Measurements from ENCODE around the gene LCN1. TPM values are rescaled to one million over a fixed set of nuclear protein-coding genes. Genes with fewer than 3 reads are reported as not detected.

LCN1 gene
- total RNA-seq, 4 donors from 2014 or later = not detected

DNA sequence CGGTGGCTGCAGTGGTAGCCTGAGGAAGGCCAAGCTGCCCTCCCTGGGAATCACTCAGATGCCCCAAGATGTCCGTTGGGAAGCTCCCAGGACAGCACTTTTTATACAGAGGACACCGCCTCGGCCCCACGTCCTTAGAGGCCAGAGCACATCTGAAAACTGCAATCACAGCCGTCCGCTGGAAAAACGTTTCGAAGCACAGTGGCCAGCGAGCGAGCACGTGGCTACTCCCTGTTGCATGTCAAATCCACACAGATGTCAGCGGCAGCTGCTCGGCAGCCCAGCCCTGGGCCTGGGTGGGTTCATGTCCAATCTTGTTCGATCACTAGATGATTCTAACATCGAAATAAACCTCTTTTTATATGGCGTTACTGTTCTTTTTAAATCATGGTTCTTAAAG lies 32.7 kb upstream of the LCN1 start:
- no peak overlapping the region for H3K4me3 ChIP-seq
- no peaks in the 10 kb centered on the region for H3K4me1 ChIP-seq
- peaks cover 16 to 61% (median 16%) of the 10 kb centered on the region in 3 donors for H3K36me3 ChIP-seq
- DNase-seq = no peak
- intact Hi-C loops (cut with DNase I) = no loop called here
- H3K27ac ChIP-seq = no peak overlapping the region
- H3K9me3 ChIP-seq = no peaks in the 10 kb centered on the region
- H3K27me3 ChIP-seq = no peaks in the 10 kb centered on the region
- 86 to 92% methylated on average over 12 to 14 of the region's 17 CpGs for WGBS, 2 donors
- no peak for TF ChIP-seq POLR2A (IDR thresholded peaks at IDR 0.05)
- TF ChIP-seq, protein P1, sequence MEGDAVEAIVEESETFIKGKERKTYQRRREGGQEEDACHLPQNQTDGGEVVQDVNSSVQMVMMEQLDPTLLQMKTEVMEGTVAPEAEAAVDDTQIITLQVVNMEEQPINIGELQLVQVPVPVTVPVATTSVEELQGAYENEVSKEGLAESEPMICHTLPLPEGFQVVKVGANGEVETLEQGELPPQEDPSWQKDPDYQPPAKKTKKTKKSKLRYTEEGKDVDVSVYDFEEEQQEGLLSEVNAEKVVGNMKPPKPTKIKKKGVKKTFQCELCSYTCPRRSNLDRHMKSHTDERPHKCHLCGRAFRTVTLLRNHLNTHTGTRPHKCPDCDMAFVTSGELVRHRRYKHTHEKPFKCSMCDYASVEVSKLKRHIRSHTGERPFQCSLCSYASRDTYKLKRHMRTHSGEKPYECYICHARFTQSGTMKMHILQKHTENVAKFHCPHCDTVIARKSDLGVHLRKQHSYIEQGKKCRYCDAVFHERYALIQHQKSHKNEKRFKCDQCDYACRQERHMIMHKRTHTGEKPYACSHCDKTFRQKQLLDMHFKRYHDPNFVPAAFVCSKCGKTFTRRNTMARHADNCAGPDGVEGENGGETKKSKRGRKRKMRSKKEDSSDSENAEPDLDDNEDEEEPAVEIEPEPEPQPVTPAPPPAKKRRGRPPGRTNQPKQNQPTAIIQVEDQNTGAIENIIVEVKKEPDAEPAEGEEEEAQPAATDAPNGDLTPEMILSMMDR (IDR thresholded peaks at IDR 0.05) = no peak

DNA sequence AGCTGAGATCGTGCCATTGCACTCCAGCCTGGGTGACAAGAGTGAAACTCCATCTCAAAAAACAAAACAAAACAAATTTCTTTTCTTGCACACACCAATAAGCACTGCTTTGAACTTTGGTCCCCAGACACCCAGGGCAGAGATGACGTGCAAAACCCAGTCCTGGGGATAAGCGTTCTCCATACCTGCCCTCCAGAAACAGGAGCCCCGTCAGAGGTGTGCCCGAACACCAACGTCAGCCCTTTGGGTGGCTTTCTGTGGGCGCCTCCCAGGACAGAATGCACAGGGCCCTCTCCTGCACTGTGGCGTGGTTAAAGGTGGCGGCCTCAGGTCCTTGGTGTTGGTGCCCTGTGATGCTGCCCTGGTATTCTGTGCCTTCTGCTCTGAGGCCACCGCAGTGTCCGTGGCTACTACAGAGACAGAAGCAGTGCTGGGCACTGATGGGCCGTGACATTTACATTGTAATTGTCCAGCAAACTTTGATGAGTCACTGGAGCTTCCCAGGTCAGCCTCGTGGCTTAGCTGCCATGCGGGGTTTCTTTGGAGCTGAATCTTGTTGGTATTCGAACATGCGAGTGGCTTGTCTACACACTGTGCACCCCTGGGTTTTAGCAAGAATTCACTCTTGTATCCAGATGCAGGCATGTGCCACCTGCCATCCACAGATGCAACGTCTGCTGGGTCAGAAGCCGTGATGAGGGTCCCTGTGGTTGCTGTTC lies 31.9 kb upstream of the LCN1 start:
- no peaks in the 10 kb centered on the region for H3K27me3 ChIP-seq
- intact Hi-C loops (cut with DNase I) = no loop called here
- H3K36me3 ChIP-seq = peaks cover 16 to 54% (median 16%) of the 10 kb centered on the region in 3 donors
- no peaks in the 10 kb centered on the region for H3K9me3 ChIP-seq
- TF ChIP-seq, protein P1 (IDR thresholded peaks at IDR 0.05) = no peak
- H3K27ac ChIP-seq = no peak overlapping the region
- no peaks in the 10 kb centered on the region for H3K4me1 ChIP-seq
- no peak for DNase-seq
- no peak overlapping the region for H3K4me3 ChIP-seq
- 72 to 88% methylated on average over 8 to 10 of the region's 18 CpGs for WGBS, 2 donors

DNA sequence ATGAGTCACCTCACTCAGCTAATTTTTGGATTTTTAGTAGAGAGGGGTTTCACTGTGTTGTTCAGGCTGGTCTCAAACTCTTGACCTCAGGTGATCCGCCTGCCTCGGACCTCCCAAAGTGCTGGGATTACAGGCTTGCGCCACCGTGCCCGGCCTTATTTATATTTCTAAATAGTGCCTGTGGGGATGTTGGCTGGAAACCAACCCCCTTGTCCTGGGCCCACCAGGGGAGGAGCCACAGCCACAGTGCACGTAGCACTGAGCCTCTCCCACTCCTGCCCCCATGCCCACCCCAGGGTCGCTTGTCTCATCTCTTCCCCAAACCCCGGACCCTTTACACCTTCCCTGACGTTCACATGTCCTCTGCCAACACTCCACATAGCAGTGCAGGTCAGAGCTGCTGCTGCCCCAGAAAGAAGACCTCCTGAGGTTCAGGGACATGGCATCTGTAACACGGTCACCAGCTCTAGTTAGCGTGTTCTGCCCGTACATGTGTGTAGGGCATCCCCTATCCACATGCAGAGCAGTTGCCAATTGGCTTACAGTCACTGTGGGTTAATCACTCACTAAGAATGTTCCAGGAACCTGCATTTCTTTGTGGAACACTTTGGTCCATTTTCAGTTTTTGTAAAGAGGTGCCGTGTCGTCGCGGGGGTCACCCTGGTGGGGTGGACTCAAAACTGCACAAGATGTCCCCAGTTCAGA lies 30.9 kb upstream of the LCN1 start:
- intact Hi-C loops (cut with DNase I) = no loop called here
- DNase-seq = no peak
- no peaks in the 10 kb centered on the region for H3K9me3 ChIP-seq

DNA sequence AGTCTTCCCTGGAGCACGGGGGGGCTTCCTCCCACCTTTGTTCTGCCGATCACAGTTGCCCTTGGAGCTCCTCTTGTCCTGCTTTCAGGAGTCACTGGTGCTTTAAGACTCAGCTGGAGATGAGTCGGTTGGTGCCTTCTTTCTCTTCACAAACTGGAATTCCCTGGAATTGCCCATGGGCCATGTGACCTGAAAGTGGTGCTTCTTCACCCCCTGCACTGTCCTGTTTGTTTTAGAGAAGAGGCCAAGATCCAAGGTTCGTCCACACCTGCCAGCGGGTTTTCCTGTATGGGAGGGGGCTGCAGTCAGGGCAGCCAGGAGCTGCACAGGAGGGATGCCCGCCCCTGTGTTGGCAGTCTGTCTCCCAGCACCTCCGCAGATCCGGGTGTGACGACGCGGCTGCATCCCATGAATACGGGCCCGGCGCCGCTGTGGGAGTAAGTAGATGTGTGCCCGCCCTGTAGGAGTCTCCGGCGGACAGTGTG lies 30.2 kb upstream of the LCN1 start:
- intact Hi-C loops (cut with DNase I) = no loop called here
- no peak for DNase-seq
- Histone ChIP-seq H3K9me3 (no peaks in the 10 kb centered on the region), H3K27me3 (no peaks in the 10 kb centered on the region), H3K4me3 (no peak overlapping the region), H3K36me3 (peaks cover 5 to 38% (median 10%) of the 10 kb centered on the region in 3 donors), H3K27ac (no peak overlapping the region), H3K4me1 (no peaks in the 10 kb centered on the region)
- no peak for TF ChIP-seq POLR2A (IDR thresholded peaks at IDR 0.05)
- TF ChIP-seq, protein P1 (IDR thresholded peaks at IDR 0.05) = no peak
- 50 to 65% methylated on average over 2 to 4 of the region's 18 CpGs for WGBS, 2 donors

More for the DNA sequence above, 30.9 kb upstream of the LCN1 start:
- Histone ChIP-seq H3K27ac (no peak overlapping the region), H3K4me3 (no peak overlapping the region), H3K36me3 (peaks cover 12 to 45% (median 16%) of the 10 kb centered on the region in 3 donors), H3K4me1 (no peaks in the 10 kb centered on the region), H3K27me3 (no peaks in the 10 kb centered on the region)
- 61 to 80% methylated on average over 11 of the region's 16 CpGs for WGBS, 2 donors
- TF ChIP-seq, protein P1 (IDR thresholded peaks at IDR 0.05) = no peak
- TF ChIP-seq POLR2A (IDR thresholded peaks at IDR 0.05) = no peak

DNA sequence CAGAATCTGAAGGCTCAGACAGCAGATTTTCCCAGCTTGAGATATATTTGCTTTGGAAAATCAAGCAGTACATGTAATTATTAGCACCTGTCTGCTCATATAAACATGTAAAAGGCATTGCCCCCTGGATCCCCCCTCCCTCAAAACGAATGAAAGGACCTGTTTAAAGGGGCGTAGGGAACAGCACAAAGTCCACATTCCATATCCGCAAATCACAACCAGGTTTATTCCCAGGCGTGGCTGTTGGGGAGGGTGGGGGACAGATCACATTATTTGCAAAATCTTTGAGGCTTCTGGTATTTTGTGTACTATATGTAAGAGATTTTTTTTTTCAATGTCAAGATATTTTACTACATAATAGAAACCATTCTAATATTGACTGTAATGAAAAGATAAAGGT lies 29.5 kb upstream of the LCN1 start:
- H3K36me3 ChIP-seq = peaks cover 0 to 30% (median 7%) of the 10 kb centered on the region in 3 donors
- H3K4me1 ChIP-seq = no peaks in the 10 kb centered on the region
- no peaks in the 10 kb centered on the region for H3K9me3 ChIP-seq
- H3K27me3 ChIP-seq = no peaks in the 10 kb centered on the region
- WGBS, 2 donors = 55 to 83% methylated on average over 4 of the region's 4 CpGs
- no peak for DNase-seq
- intact Hi-C loops (cut with DNase I) = no loop called here
- no peak for TF ChIP-seq POLR2A (IDR thresholded peaks at IDR 0.05)
- TF ChIP-seq, protein P1 (IDR thresholded peaks at IDR 0.05) = no peak
- no peak overlapping the region for H3K27ac ChIP-seq
- no peak overlapping the region for H3K4me3 ChIP-seq

Data from esophagus squamous epithelium (tissue), 5 donors.